GM21529 (cell line): ENCODE results near the gene F3.

ENCODE experiments used
- ATAC-seq: cut with Tn5 transposase; IDR thresholded peaks from one replicate; pipeline ENCODE4 v1.9.1; 2021; ENCODE audit not compliant: unreplicated experiment

Gene F3

GRCh38 chr1:94553323-94553730 lies 11.8 kb upstream of the F3 start:
- ATAC-seq = no peak

DNA sequence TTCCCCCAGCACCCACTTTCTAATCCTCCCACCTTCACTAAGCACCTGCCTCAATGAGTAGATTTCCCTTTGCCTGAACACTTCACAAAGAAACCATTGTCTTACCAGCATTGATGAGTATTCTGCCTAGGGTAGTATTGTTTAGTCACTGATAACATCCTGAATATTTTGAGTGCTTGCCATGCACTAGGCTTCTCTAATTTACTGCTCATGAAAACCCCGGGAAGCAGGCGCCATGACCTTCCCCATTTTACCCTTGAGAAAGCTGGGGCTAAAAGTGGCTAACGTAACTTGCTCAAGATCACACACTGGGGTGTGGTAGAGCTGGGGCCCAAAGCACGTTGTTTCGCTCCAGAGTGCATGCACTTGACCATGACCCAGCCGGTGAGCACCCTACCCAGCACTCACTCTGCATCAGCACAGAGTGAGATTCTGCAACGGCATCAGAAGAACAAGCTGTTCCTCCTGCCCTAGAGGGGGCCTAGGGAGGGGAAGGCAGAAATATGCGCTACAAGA lies 10.6 kb upstream of the F3 start:
- ATAC-seq = no peak

DNA sequence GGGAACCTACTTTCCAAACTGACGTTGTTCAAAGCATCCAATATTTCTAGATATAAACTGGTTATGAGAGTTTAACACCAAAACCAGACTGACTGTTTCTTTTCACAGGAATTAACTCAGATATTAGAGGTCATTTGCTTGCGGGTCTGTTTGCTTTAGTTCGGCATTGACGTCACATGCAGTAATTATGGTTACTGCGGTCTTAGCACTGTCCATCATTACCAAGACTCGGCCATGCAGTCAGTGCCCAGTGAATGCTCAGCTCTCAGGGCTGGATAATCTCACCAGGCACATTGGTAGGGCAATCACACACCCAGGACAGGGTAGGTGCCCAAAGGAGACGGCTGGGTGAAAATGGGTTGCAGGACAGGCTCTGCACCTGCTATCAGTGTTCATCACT lies 9.9 kb upstream of the F3 start:
- no peak for ATAC-seq

GRCh38 chr1:94550800-94551241 lies 9.3 kb upstream of the F3 start:
- ATAC-seq = no peak

DNA sequence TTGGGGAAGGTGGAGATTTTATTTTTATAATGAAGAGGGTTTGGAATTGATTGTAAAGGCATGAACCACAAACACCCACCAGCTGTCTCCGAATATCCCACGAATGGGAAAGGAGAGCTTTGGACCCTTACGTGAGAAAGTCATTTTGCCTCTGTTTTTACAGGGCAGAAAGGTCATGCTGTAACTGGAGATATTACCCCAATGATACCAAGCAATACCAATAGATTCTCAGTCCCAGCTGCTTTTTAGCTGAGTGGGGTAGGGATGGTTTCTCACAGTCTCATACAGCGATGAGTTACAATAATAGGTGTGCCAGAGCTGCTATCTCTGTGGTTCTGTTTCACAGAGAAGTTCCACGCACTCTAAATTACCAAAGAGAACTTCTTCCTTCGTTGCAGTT lies 8.8 kb upstream of the F3 start:
- ATAC-seq = no peak

DNA sequence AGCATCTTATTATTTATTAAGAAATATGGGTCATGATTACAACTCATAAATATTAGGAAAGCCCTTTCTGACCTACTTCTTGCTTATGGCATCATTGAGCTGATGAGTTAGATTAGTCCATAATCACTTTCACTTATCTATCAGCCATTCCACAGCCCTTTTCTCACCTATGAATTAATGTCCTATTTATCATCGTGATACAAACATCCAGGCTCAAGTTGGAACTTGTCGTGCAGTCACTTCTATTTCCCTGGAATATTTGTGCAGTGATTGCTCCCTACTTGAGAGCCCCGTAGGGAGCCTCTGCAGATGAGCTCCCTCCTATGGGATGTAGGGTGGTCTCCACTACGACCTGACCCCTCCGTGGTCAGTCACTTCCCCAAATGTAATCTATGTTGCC lies 8.1 kb upstream of the F3 start:
- ATAC-seq = no peak

- ATAC-seq = no peak
Observed at GRCh38 chr1:94544706-94545490, 3.3 kb upstream of the F3 start.

- ATAC-seq = no peak
Observed at GRCh38 chr1:94543893-94544635, 2.5 kb upstream of the F3 start.

GRCh38 chr1:94543001-94543400 lies 1.4 kb upstream of the F3 start:
- no peak for ATAC-seq

DNA sequence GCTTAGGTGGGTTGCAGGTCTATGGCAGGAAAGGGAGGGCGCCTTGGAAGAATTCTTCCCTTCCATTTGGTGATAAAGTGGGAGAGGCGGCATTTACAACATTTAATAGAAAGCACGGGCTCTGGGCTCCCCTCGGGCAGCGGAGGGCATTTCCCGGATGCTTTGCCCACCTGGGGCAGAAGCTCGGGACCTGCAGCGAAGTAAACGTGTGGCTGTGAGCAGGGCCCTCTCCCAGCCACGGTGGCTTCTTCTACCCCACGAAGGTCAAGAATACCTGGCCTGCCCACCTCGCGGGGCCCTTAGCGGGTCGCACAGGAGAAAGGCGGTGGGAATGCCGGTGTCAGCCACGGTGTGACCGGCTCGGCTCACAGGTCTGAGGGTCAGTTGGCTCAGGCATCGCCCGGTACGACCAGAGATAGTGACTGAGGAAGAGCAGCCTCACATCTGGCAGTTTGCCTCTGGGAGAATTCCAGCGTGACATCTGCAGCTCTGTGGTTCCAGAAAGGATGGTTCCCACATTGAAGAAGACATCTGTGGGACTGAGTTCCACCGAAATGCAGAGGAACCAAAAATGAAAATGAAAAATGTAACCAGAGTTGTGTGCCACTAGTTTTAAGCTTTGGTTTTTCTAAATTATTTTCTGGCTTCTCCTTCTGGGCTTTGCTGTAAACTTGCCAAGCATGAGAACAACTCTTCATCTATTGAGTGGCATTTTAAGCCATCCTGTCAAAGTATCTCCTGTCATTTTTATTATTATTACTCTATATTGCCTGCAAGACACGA lies 720 bp upstream of the F3 start:
- ATAC-seq = no peak

- no peak for ATAC-seq
Observed at GRCh38 chr1:94540440-94541245, 916 bp downstream of the F3 start.

- no peak for ATAC-seq
Observed at GRCh38 chr1:94539496-94539895, 2.1 kb downstream of the F3 start.

DNA sequence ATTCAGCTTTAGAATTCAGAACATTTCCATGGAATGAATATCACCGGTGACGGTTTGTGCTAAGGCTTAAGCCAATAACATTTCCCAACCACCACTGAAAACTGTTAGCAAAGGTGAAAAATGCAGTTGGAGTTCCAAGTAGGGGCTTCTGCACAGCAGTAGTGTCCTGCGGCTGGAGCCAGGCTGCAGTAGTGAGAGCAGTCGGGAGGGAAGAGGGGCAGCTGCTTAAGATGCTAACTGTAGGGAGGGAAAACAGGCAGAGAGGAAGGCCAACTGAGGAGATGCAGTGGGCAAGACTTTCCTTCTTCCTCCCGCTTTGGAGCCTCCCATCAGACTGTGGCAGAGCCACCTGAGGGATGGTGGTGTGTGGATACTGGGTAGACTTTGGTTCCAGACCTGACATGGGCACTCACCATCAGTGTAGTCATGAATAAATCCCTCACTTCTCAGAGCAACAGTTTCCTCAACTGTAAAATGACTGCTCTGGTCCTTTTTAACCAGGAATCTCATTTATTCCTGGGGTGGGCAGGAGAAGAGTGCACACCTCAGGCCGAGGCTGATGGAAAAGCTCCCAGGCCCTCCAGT lies 3.2 kb downstream of the F3 start:
- no peak for ATAC-seq

GRCh38 chr1:94537254-94537653 lies 4.3 kb downstream of the F3 start:
- ATAC-seq = no peak

- ATAC-seq = no peak
Observed at GRCh38 chr1:94535879-94536278, 5.7 kb downstream of the F3 start.

- ATAC-seq = no peak
Observed at GRCh38 chr1:94535095-94535494, 6.5 kb downstream of the F3 start.

GRCh38 chr1:94532077-94532476 lies 9.5 kb downstream of the F3 start:
- ATAC-seq = no peak

DNA sequence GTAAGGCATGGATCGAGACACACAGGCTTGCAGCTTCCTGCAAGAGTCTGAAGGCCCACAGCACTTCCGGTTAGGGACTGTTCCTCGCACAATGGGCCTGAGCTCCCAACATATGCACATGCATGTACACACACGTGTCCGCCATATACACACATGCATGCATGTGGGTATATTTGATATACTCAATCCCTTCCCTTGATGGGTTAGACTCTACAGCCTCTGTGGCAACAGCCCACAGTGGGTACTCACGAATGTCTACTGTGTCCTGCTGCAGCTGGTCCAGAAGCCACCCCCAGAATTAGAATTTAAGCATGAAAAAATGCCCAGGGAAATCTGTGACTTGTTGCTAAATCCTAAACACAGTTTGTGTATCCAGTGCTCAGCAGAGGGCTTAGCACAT lies 9.9 kb downstream of the F3 start:
- no peak for ATAC-seq

- ATAC-seq = no peak
Observed at GRCh38 chr1:94530373-94530878, 11.1 kb downstream of the F3 start.

GRCh38 chr1:94529416-94529815 lies 12.1 kb downstream of the F3 start:
- no peak for ATAC-seq
